SJCRH30 (cell line): Measurements from ENCODE around the gene TMSB10. TPM values are rescaled to one million over a fixed set of nuclear protein-coding genes. Genes with fewer than 3 reads are reported as not detected.

Source experiments
- DNase-seq, 2 experiments: peaks; one replicate each; pipeline ENCODE4 v3.0.0-alpha.2; 2015 to 2020
- H3K27ac ChIP-seq: fragments of 250-450 bp; sonication (Bioruptor Pico); 2 replicates; pipeline ENCODE4 v1.5.1; 2020; ENCODE audit warnings: mild to moderate bottlenecking, moderate library complexity
- H3K27me3 ChIP-seq: fragments of 250-450 bp; sonication (Bioruptor Pico); 2 replicates; pipeline ENCODE4 v1.5.1; 2020; ENCODE audit warnings: mild to moderate bottlenecking, moderate library complexity
- H3K36me3 ChIP-seq: fragments of 250-450 bp; sonication (Bioruptor Pico); 2 replicates; pipeline ENCODE4 v1.5.1; 2020; ENCODE audit warnings: mild to moderate bottlenecking, moderate library complexity
- H3K4me1 ChIP-seq: fragments of 250-450 bp; sonication (Bioruptor Pico); 2 replicates; pipeline ENCODE4 v1.5.1; 2020; ENCODE audit warnings: mild to moderate bottlenecking, moderate library complexity
- H3K4me3 ChIP-seq: fragments of 250-450 bp; sonication (Bioruptor Pico); 2 replicates; pipeline ENCODE4 v1.5.1; 2020; ENCODE audit warnings: mild to moderate bottlenecking, moderate library complexity
- H3K9me3 ChIP-seq: fragments of 250-450 bp; sonication (Bioruptor Pico); replicated peaks from 2 replicates; pipeline ENCODE4 v1.5.1; 2020; ENCODE audit warnings: mild to moderate bottlenecking, moderate library complexity
- total RNA-seq: library from RNA; depleted of rRNA; stranded (reverse); fragments of >200 nt; shearing (Covaris generic); gene quantifications from 2 replicates; pipeline ENCODE4 v1.2.3, GENCODE V29; 2014; rRNA removed

The TMSB10 gene
- total RNA-seq, 1 experiment from 2014 or later: 2,398 TPM

DNA sequence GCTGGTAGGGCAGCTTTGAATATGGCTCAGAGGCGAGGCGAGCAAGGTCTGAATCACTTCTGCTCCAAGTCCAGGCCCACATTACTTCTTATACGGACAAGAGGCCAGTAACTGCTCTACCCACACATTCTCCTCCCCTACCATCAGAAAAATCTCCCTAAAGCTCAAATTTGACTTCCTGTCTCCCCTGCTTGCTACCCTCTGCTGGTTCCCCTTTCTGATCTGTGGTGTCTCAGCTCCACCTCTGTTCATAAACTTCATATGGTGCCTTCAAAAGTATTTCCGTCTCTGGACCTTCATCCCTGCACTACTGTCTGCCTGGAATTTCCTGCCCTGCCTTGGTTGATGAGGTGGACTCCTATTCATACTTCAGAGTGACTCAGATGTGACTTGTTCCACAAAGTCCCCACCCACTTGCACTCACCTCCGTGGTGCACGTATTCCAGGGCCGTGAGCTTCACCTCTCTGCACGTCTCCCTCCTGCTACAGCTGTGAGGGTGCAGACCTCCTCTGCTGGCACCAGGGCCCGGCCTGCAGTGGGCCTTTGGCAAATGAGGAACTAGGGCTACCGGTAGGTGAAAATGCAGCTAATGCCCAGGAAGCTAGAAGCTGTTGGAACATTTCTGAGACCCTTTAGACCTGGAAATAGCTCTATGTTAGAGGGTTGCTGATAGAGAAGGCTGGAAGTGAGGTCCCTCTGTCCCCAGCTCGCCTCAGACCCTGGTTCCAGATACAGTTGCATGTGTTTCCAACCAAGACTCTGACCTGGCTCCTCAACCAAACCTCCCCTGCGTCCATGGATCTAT, 41.0 kb downstream of the TMSB10 start:
- Histone ChIP-seq H3K36me3 (no peaks in the 10 kb centered on the region), H3K4me1 (no peaks in the 10 kb centered on the region), H3K9me3 (no peaks in the 10 kb centered on the region), H3K4me3 (no peak overlapping the region), H3K27me3 (no peaks in the 10 kb centered on the region), H3K27ac (no peak overlapping the region)
- no peak for DNase-seq

DNA sequence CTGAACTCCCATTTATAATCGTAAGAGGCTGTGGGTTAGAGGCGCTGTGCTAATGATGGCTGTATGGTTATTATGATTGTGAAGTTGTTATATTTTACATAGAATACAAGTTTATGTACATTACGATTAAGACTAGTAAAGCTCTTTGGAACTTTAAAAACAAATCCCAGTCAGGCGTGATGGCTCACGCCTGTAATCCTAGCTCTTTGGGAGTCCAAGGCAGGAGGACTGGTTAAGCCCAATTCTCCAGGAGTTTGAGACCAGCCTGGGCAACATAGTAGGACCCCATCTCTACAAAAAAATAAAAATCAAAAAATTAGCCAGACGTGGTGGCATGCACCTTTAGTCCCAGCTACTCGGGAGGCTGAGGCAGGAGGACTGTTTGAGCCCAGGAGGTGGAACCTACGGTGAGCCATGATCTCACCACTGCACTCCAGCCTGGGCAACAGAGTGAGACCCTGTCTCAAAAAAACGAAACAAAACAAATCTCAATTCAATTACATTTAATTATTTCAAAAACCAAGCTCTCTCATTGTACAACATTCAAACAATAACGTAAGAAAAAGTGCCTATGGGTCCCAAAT, 41.6 kb downstream of the TMSB10 start:
- Histone ChIP-seq H3K36me3 (no peaks in the 10 kb centered on the region), H3K4me3 (no peak overlapping the region), H3K4me1 (no peaks in the 10 kb centered on the region), H3K27me3 (no peaks in the 10 kb centered on the region), H3K27ac (no peak overlapping the region), H3K9me3 (no peaks in the 10 kb centered on the region)
- DNase-seq: no peak

DNA sequence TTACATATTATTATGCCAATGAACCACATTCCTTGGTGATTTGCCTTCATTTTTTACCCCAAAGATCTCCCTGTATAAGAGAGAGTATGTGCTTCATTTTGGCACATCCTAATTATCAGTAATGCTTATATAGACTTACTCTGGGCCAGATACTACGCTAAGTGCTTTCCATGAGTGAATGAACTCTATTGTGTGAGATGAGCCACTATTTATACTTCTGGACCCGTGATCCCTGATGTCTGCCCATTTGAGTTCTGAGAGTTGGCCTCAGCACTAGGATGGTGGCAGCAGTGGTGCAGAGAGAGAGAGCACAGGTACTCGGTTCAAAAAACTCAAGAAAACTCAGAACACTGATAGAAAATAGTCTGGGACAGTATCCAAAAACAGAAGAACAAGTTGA, 48.1 kb downstream of the TMSB10 start:
- no peaks in the 10 kb centered on the region for H3K9me3 ChIP-seq
- H3K4me1 ChIP-seq: peaks cover 11% of the 10 kb centered on the region
- no peaks in the 10 kb centered on the region for H3K36me3 ChIP-seq
- no peak overlapping the region for H3K27ac ChIP-seq
- no peak overlapping the region for H3K4me3 ChIP-seq
- H3K27me3 ChIP-seq: no peaks in the 10 kb centered on the region
- DNase-seq: no peak

DNA sequence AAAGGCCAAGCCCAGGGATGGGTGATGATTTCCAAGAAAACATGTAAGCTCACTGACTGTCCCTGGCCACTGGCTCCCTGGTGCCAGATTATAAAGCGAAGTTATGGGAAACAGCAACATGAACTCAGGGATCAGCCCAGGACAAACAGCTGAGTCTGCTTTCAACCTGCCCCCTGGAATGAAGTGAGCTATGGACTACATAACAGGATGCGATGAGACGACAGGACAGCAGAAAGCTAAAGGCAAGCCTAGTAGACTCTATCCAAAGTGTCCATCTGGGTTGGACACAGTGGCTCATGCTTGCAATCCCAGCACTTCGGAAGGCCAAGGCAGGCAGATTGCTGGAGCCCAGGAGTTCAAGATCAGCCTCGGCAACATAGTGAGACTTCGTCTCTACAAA, 48.9 kb downstream of the TMSB10 start:
- no peak for DNase-seq
- Histone ChIP-seq H3K4me3 (no peak overlapping the region), H3K36me3 (no peaks in the 10 kb centered on the region), H3K4me1 (peaks cover 19% of the 10 kb centered on the region), H3K27me3 (no peaks in the 10 kb centered on the region), H3K27ac (no peak overlapping the region), H3K9me3 (no peaks in the 10 kb centered on the region)

Other genes starting within 250 kb of the TMSB10 start
- gene TRABD2A, start 24.6 kb upstream of the TMSB10 start, total RNA-seq: 0.86 and 1.4 TPM in 2 replicates
- gene KCMF1, start 65.5 kb downstream of the TMSB10 start, total RNA-seq: 75.8 and 93.0 TPM in 2 replicates
- gene TCF7L1, start 227.7 kb downstream of the TMSB10 start, total RNA-seq: 8.5 and 9.2 TPM in 2 replicates